Prostate gland (tissue), 2 donors: ENCODE measurements around the gene IL22RA1. TPM values are rescaled to one million over a fixed set of nuclear protein-coding genes. Genes with fewer than 3 reads are reported as not detected.
A peak's percentile ranks its signal among the peaks of the same experiment; 100 is the strongest.

Experiments
- DNase-seq: peaks from one replicate; pipeline ENCODE4 v3.0.0-alpha.2; 2019; ENCODE audit warnings: low spot score
- H3K27ac ChIP-seq, 2 donors: fragments of 200-600 bp; sonication (generic); 2 replicates each; pipeline ENCODE4 v1.5.1; 2017 to 2019
- H3K27me3 ChIP-seq: fragments of 200-600 bp; sonication (generic); replicated peaks from 2 replicates; pipeline ENCODE4 v1.5.1; 2019; ENCODE audit not compliant: insufficient read depth
- H3K36me3 ChIP-seq, 2 donors: fragments of 200-600 bp; sonication (generic); 1 replicate in 1 of 2; 2 replicates in 1 of 2; pipeline versions ENCODE4 v1.5.1 to v1.8.1; 2017 to 2019
- H3K4me1 ChIP-seq: fragments of 200-600 bp; sonication (generic); replicated peaks from 2 replicates; pipeline ENCODE4 v1.5.1; 2019
- H3K4me3 ChIP-seq, 2 donors: fragments of 200-600 bp; sonication (generic); 2 replicates each; pipeline ENCODE4 v1.5.1; 2017 to 2019
- H3K9me3 ChIP-seq: fragments of 200-600 bp; sonication (generic); 2 replicates; pipeline ENCODE4 v1.5.1; 2017
- POLR2A ChIP-seq: fragments of 450-650 bp; IDR thresholded peaks from one replicate; pipeline ENCODE4 v1.6.1; 2016; ENCODE audit warnings: antibody characterized with exemption, mild to moderate bottlenecking
- POLR2AphosphoS5 ChIP-seq: sonication (generic); formaldehyde crosslinking; IDR thresholded peaks from one replicate; pipeline ENCODE4 v1.6.1; 2017; ENCODE audit warnings: antibody characterized with exemption
- WGBS: methylation state at CpG from one replicate; pipeline ENCODE4 v1.1.5; 2018; 5-methylcytosine and 5-hydroxymethylcytosine counted together
- intact Hi-C: fragments of 100-400 bp; cut with DNase I; formaldehyde crosslinking; loops from one replicate; pipeline ENCODE4 v1.14.2; 2022
- total RNA-seq, 2 donors: library from RNA; depleted of rRNA; stranded (reverse); fragments of >200 nt; gene quantifications; one replicate each; pipeline ENCODE4 v1.1.0, GENCODE V29; 2016
- TF ChIP-seq, protein P1 (sequence below), 4 experiments: fragments of 200-600 bp in 2 of 4; fragments of 450-650 bp in 2 of 4; sonication (generic) in 2 of 4; IDR thresholded peaks; 1 replicate in 3 of 4; 2 replicates in 1 of 4; pipeline ENCODE4 v1.5.1; 2016 to 2019; ENCODE audit warnings: antibody characterized with exemption in 4 of 4, mild to moderate bottlenecking in 2 of 4, moderate library complexity in 2 of 4

IL22RA1 gene
- total RNA-seq, 2 donors from 2014 or later: 0.82 to 1.0 TPM

DNA sequence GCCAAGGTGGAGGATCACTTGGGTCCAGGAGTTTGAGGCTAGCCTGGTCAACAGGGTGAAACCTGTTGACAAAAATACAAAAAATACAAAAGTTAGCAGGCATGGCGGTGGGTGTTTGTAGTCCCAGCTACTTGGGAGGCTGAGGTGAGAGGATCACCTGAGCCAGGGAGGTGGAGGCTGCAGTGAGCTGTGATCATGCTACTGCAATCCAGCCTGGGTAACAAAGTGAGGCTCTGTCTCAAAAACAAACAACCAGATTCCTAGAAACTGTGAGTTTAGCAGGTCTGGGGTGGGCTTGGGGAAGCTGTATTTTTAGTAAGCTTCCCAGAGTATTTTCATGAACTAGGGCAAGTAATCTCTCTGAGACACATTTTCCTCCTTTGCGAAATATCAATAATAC lies 25.8 kb downstream of the IL22RA1 start:
- Histone ChIP-seq H3K4me1 (peaks cover 12% of the 10 kb centered on the region), H3K27me3 (no peaks in the 10 kb centered on the region), H3K36me3 (no peaks in the 10 kb centered on the region), H3K9me3 (no peaks in the 10 kb centered on the region), H3K4me3 (no peak overlapping the region), H3K27ac (no peak overlapping the region)
- intact Hi-C loops: no loop called here
- DNase-seq: no peak
- TF ChIP-seq POLR2AphosphoS5: no peak
- TF ChIP-seq, protein P1, sequence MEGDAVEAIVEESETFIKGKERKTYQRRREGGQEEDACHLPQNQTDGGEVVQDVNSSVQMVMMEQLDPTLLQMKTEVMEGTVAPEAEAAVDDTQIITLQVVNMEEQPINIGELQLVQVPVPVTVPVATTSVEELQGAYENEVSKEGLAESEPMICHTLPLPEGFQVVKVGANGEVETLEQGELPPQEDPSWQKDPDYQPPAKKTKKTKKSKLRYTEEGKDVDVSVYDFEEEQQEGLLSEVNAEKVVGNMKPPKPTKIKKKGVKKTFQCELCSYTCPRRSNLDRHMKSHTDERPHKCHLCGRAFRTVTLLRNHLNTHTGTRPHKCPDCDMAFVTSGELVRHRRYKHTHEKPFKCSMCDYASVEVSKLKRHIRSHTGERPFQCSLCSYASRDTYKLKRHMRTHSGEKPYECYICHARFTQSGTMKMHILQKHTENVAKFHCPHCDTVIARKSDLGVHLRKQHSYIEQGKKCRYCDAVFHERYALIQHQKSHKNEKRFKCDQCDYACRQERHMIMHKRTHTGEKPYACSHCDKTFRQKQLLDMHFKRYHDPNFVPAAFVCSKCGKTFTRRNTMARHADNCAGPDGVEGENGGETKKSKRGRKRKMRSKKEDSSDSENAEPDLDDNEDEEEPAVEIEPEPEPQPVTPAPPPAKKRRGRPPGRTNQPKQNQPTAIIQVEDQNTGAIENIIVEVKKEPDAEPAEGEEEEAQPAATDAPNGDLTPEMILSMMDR (IDR thresholded peaks at IDR 0.05): no peak
- TF ChIP-seq POLR2A: no peak
- WGBS: 93% methylated on average over 2 of the region's 2 CpGs

- no peak for DNase-seq
- 92% methylated on average over 6 of the region's 6 CpGs for WGBS
- intact Hi-C loops: no loop called here
- H3K4me1 ChIP-seq: peaks cover 2% of the 10 kb centered on the region
- no peak overlapping the region for H3K4me3 ChIP-seq
- TF ChIP-seq, protein P1 (IDR thresholded peaks at IDR 0.05): no peak
- no peak for TF ChIP-seq POLR2AphosphoS5
- no peak for TF ChIP-seq POLR2A
- H3K36me3 ChIP-seq: no peaks in the 10 kb centered on the region
- H3K9me3 ChIP-seq: no peaks in the 10 kb centered on the region
- no peak overlapping the region for H3K27ac ChIP-seq
- no peaks in the 10 kb centered on the region for H3K27me3 ChIP-seq
Observed at GRCh38 chr1:24114753-24115152, 28.2 kb downstream of the IL22RA1 start.

DNA sequence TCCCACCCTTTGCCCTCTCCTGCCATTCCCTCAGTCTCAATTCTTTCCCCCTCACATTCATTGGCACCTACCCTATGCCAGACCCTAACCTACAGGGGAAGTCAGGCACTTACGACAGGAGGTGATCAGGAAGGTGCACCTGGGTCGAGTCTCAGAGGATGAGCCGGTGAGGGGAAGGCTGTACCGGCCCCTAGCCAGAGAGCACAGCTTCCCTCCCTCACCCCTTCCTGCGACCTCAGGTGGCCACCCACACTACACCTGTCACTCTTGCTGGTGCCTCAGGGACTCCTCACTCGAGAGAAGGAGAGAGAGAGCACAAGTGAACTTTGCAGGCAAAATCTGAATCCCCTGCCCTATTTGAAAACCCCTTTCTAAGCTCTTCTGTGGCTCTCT lies 29.3 kb downstream of the IL22RA1 start:
- no peaks in the 10 kb centered on the region for H3K9me3 ChIP-seq
- no peaks in the 10 kb centered on the region for H3K4me1 ChIP-seq
- no peak for DNase-seq
- no peaks in the 10 kb centered on the region for H3K27me3 ChIP-seq
- intact Hi-C loops: loop anchor here (2.0 kb wide), 1 partner anchor 39 kb away; no protein-coding TSS in a partner anchor
- TF ChIP-seq POLR2AphosphoS5 (no peak), POLR2A (no peak)
- TF ChIP-seq, protein P1 (IDR thresholded peaks at IDR 0.05): no peak
- H3K27ac ChIP-seq: no peak overlapping the region
- H3K36me3 ChIP-seq: no peaks in the 10 kb centered on the region
- H3K4me3 ChIP-seq: no peak overlapping the region
- WGBS: 76% methylated on average over 6 of the region's 6 CpGs

DNA sequence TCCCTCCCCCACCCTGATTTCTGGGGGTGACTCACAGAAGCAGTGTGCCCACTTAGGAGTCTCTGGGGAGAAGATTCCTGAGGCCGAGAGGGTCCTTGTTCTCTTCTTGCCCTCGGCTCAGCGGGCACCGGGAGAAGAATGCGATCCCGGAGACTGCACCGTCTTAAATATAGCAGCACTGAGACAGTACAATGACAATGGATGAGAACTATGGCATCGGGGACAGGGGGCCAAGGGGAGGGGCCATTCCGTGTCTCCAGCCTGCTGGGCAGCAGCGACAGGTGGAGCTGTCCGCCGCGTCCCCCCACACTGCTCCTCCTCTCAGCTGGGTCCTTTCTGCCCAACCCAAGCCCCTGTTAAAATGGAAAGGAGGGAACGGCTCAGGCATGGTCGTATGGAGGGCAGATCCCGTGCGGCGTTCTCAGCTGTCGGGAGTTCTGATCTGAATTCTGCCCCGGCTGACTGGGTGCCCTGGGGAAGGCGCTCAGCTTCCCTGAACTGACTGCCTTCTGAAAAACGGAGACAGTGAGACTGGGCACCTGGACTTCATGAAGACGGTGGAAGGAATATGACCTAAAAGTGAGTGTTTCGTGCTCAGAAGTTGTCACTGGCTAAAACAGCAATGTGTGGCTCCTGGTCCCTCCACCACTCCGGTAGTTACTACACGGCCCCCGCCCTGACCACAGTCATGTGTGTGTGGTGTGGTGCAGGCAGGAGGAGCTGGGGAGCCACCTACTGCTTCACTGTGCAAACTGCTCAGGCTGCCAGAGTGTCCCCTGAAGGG lies 30.8 kb downstream of the IL22RA1 start, which contains the start of gene MYOM3:
Gene MYOM3, minus strand, starts transcription at position 140 of the 784 bp plus-strand sequence. CDS start 3,499 bp downstream, outside the sequence.
- H3K9me3 ChIP-seq: no peaks in the 10 kb centered on the region
- H3K27me3 ChIP-seq: no peaks in the 10 kb centered on the region
- TF ChIP-seq POLR2AphosphoS5 (peak; percentile 21), POLR2A (no peak)
- TF ChIP-seq, protein P1 (IDR thresholded peaks at IDR 0.05): peak in 3 of 4 experiments; percentile 26 to 66 (median 62)
- intact Hi-C loops: loop anchor here (2.0 kb wide), 1 partner anchor 37 kb away; no protein-coding TSS in a partner anchor
- 22% methylated on average over 27 of the region's 27 CpGs for WGBS
- no peaks in the 10 kb centered on the region for H3K36me3 ChIP-seq
- H3K27ac ChIP-seq: peak within 1 kb of the TSS in 1 of 2 donors; percentile 7
- no peak within 1 kb of the TSS for H3K4me3 ChIP-seq
- peak; percentile 66 for DNase-seq
- no peaks in the 10 kb centered on the region for H3K4me1 ChIP-seq
